GM19193 (cell line): Measurements from ENCODE around the gene BRD9.

Experiments used
- POLR2A ChIP-seq: IDR thresholded peaks from 4 replicates; pipeline ENCODE4 v1.6.1; 2011; ENCODE audit not compliant: insufficient read depth, insufficient read length; ENCODE audit errors: extremely low read depth

BRD9 gene

GRCh38 chr5:909994-910768, 17.6 kb upstream of the BRD9 start:
- TF ChIP-seq POLR2A = no peak

GRCh38 chr5:909086-909485, 16.5 kb upstream of the BRD9 start:
- TF ChIP-seq POLR2A = no peak

- TF ChIP-seq POLR2A = no peak
Observed at GRCh38 chr5:908172-908571, 15.6 kb upstream of the BRD9 start.

GRCh38 chr5:907366-907910, 14.8 kb upstream of the BRD9 start:
- no peak for TF ChIP-seq POLR2A

- no peak for TF ChIP-seq POLR2A
Observed at GRCh38 chr5:905139-905642, 12.6 kb upstream of the BRD9 start.

- TF ChIP-seq POLR2A = no peak
Observed at GRCh38 chr5:903756-904096, 11.1 kb upstream of the BRD9 start.

- TF ChIP-seq POLR2A = no peak
Observed at GRCh38 chr5:902129-902916, 9.7 kb upstream of the BRD9 start.

- TF ChIP-seq POLR2A = no peak
Observed at GRCh38 chr5:900781-901180, 8.2 kb upstream of the BRD9 start.

- TF ChIP-seq POLR2A = no peak
Observed at GRCh38 chr5:893711-894110, 1.1 kb upstream of the BRD9 start.

- TF ChIP-seq POLR2A = no peak
Observed at GRCh38 chr5:893137-893506, 521 bp upstream of the BRD9 start.

- TF ChIP-seq POLR2A = no peak
Observed at GRCh38 chr5:891837-892393, 686 bp downstream of the BRD9 start.

- no peak for TF ChIP-seq POLR2A
Observed at GRCh38 chr5:891117-891836, 1.3 kb downstream of the BRD9 start.

- TF ChIP-seq POLR2A = no peak
Observed at GRCh38 chr5:889075-889710, 3.4 kb downstream of the BRD9 start.

GRCh38 chr5:888638-889035, 4.0 kb downstream of the BRD9 start:
- no peak for TF ChIP-seq POLR2A
